HG03575 (cell line): ENCODE data around the gene EIPR1.

Experiments
- ATAC-seq: cut with Tn5 transposase; IDR thresholded peaks from one replicate; pipeline ENCODE4 v1.9.1; 2021; ENCODE audit not compliant: unreplicated experiment, insufficient number of reproducible peaks, low FRiP score; ENCODE audit errors: extremely low read depth

Gene EIPR1

DNA sequence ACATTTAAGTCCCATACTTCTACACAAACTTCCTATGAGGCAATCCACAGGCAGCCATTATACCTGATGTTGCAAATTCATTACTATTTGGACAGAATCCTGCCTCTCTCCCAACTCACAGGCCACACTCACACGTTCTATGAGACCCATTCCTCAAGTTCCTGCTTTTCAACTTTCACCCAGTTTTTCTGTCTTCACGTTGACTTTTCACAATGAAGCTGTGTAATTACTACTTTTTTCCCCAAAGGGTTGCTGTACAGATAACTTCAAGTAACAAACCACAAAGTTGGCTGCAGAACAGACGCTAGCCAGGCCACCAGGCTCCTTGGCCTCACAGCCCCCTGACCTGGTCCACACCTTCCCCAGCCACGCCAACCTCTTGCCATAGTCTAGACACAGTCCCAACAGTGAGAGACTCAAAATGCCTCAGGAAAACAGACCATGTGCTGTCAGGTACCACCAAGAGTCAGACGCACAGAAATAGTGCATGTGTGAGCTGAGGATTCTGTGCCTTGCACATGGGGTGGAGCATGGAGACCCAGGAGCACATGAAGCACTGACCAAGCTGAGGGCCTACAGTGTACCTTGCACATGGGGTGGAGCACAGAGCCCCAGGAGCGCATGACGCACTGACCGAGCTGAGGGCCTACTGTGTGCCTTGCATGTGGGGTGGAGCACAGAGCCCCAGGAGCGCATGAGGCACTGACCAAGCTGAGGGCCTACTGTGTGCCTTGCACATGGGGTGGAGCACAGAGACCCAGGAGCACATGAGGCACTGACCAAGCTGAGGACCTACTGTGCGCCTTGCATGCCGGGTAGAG lies 61.0 kb downstream of the EIPR1 start:
- ATAC-seq = no peak

DNA sequence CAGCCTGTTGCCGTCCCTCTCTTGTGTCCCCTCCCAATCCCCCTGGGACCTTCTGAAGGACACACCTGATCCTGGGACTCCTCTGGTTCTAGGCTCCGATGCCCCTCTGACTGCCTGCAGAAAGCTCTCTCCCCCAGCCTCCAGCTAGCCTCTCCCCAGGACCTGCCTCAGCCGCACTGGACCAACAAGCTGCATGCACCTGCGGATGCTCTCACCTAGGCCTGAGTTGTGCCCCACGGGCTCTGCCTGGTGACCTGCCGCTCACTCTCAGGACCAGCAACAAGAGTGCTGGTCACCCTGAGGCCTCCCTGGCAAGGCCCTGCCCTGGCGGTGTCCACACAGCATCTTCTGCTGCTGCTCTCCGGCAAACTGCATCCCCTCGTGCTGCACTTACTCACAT lies 63.0 kb downstream of the EIPR1 start:
- no peak for ATAC-seq

DNA sequence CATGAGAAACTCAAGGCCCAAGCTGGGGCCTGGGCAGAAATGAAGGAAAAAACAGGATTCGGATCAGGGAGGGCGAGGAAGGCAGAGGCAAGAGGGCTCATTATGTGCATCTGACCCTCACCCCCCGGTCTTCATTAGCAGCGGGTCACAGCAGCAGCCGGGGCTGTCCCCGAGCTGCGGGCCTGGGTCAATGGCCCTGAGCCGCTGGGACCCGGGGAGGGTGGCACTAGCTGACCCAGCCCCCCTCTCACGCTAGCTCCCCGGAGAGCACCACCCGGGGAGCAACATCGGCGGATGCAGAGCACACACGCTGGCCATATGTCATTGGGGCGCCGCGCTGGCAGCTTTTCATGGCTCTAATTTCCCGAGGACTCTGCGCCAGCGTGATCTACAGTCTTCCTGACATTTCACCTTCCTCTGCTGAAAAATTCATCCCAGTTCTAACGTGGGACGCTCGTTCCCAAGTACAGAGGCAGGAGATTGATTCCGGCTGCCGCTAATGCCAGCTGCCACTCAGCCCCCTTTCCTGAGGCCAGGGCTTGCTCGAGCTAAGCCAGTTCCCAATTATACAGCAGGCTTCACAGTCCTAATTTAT lies 63.7 kb downstream of the EIPR1 start:
- no peak for ATAC-seq

DNA sequence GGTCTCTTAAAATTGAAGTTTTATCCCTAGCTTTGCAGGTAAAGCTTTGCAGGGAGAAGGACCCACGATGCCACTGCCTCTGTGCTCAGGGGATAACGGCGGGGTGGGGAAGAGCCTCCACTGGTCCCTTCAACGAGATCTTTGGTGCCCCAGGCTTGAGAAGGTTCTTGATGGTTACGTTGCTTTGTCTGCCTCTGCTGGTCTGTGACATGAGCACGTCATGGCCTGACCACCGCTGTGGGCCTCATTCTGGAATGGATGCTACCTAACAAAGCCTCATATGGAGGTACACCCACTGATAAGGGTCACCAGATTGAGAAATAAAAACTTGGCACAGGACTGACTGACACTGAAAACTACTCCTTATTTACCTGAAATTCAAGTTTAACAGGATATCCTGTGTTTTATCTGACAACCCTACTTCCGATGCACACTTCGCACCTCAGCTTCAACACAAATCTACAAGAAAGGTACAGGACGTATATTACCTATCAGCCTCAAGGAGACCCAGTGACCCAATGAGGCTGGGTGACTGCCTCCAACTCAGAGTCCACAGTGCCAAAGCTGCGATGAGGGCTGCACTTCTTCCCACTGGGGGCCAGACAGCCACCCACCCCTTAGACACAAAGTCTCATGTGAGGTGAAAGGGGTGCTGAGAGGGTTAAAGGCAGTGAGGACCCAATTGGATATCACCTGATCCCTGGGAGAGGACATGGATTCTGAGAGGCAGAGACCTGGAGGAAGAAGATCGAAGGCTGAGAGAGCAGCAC lies 64.9 kb downstream of the EIPR1 start:
- ATAC-seq = no peak

DNA sequence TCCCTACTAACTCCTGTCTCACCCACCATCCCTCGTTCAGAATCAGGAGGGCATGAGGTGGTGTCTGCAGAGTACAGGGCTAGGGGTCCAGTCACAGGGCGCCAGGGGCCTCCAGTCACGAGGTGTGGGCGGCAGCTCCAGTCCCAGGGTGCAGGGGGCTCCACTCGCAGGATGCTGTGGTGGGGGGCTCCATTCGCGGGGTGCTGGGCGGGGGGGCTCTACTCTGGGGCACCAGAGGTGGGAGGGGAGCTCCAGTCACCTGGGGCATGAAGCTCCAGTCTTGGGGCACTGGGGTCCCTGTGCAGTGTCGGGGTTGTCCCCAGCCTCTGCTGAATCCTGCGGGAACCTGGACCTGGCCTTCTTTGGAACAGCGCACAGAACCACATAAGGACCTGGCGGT lies 66.0 kb downstream of the EIPR1 start:
- no peak for ATAC-seq

DNA sequence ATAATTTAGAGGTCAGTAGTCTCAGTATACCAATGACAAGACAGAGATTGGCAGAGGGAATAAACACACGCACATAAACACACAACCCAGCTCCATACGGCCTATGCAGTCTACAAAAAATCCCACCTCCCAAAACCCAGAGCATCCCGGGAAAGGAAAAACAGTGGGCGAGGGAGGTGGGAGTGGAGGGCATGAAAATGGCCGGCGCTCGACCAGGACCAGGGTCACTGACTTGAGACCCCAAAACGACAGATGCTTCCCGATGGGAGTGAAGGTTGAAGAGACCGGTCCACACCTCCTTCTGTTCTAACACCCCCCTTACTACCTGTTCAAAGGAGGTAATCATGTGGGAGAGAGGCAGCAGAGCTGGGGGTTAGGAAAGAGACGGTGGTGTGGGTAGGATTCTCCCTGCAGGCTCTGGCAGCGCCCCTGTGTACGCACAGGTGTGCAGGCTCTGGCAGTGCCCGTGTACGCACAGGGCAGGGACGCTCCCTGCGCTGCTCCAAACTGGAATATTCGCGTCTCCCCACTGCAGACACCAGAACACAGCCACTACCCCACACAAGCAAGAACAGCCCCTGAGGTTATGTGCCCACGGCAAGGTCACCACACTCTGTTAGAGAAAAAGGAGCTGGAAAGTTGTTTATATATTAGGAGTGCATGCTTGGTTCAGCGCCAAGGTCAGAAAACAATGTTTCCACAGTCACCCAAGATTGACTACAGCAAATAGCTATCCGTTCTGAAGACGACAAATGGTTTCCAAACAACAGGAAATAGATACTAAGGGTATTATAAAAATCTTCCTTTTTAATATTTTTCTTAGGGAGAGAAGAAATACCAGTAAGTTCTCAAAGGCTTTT lies 67.9 kb downstream of the EIPR1 start:
- no peak for ATAC-seq

DNA sequence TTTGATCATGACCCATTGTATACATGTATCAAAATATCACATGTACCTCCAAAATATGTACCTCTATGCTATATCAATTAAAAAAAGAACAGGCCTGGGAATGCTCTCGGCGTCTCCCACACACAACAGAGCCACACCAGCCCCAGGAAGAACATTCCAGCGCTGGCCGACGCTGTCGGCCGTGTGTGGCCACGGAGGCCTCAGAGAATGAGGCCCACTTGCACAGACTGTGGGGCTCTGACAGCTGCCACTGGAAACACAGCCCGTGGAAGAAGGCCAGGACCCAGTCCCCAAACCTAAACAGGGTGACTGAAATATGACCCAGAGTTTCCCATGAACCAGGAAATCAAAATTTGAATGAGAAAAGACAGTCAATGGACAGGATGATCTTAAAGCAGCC lies 69.7 kb downstream of the EIPR1 start:
- ATAC-seq = no peak

DNA sequence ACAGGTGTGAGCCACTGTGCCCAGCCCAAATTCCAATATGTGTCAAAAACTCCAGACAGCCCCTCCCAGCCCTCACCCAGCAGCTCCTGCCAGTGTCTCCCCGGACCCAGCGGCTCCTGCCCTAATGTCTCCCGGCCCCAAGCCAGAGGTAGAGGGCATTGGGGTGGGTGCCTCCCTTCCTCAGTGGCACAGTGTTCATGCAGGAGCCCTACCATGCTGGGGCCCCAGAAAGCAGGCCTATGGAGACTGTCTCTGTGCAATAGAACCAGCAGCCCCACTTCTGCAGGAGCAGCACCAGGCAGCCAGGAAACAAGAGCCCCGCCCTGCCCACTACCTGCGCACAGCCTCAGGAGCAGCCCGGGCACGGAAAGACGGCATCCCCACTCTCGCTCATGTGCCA lies 70.4 kb downstream of the EIPR1 start:
- no peak for ATAC-seq

GRCh38 chr2:3305952-3306351 lies 71.7 kb downstream of the EIPR1 start:
- no peak for ATAC-seq

DNA sequence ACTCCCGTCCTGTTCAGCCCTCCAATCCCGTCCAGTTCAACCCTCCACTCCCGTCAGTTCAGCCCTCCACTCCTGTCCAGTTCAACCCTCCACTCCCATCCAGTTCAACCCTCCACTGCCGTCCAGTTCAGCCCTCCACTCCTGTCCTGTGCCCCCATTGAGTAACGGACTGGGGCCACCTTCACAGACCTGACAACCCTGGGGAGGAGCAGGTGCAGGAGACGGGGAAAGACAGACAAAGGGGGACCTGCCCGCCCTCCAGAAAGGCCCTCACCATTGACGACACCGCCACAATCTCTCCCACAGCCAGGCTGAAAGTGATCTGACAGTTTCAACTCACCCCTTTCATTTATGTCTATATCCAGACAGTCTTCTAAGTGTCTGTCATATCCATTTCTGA lies 72.2 kb downstream of the EIPR1 start:
- ATAC-seq = no peak

GRCh38 chr2:3303583-3304406 lies 73.8 kb downstream of the EIPR1 start:
- ATAC-seq = peak; percentile 82

DNA sequence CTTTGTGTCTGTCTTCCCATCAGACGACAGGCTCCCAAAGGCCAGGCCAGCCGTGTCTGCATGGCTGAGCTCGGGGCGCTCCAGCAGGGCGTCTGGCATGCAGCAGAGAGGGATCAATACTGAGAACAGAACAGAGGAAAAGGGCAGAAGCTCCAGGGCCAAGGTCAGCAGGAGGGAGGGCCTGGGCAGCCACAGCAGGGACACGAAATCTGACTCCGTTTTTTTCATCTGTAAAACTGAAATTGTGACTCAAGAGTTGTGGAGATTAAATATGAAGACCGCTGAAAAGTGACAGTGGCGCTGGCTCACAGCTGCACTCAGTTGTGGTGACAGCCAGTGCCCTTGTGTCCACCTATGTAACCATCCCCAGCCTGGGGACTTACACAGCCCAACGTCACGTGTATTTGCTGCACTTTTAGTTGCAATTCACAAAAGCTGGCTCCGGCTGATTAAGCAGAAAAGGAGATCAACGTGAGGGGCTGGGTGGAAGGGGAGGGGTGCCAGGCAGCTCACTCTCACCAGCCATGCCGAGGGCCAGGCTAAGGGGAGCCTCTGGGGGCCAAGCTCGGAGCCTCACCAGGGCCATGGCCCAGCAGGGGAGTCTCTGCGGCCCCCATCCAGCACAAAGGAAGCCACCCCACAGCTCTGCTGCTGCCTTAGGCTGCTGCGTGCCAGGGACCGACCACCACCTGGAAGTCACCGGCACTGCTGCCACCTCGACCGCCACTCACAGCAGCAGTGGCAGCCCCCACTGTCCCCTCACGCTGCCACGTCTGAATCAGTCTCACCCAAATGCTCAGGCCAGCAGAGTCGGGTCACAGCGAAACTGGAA lies 74.7 kb downstream of the EIPR1 start:
- no peak for ATAC-seq

DNA sequence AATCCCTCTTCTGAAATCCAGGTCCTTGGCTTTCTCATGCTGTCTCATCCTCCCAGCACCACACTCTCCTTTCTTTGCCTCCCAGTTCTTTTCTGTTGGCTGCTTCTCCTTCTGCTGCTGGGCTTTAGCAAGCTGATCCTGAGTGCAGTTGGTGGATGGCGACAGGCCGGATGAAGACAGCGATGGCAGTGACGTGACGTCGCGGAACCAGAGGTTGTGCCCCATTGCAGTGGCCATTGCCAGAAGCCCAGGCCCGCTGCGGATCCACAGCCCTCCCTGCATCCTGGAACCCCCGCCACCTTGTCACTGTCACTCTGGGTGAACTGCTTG lies 75.2 kb downstream of the EIPR1 start:
- ATAC-seq = no peak

DNA sequence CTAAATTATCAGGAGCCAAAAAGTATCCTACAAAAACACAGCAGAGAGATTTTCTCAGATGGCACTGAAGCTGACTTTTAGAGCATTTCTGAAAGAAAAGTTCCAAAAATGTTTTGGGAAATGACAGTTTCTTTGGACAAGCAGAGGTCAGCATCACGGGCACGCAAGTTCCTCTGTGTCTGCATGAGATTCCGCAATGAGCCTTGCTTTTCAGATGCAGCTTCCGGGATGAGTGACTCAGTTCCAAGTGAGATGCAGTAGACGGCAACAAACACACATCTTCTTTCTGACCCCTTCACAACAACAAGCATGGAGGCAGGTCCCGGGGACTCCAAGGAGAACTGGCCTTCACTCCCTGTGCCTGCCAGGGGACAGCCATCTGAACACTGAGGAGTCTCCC lies 76.6 kb downstream of the EIPR1 start:
- ATAC-seq = no peak

DNA sequence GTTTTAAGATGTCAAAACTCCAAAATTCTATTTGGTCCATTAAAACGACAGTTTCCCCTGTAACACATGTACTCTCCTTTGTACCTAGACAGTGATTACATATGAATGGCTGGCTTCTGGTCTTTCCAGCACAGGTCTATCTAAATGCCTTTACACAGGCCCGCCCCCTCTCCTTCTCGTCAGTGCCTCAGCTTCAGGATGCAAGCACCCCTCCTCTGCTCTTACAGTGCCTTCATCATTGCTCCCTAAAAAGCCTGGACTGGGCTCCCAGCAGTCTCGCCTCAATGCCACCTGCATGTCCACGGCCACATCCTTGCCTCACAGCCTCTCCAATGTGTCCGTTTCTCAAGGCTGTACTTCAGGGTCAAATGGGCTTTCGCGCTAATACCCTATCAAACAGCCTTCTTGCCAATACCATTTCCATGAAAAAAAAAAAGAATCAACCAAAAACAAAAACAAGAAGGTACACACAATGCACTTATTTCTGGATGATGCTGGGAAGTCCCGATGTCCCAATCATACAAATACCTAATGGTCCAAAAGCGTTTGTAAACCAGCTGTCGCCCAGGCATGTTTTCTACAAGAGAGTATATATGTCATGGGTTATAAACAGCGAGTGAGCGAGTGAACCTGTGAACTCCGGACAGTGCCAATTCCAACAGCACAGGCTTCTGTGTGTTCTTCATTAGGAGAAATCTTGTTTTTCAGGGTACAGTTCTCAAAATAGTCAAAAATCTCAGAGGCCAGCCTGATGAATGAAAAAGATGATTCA lies 77.2 kb downstream of the EIPR1 start:
- no peak for ATAC-seq

DNA sequence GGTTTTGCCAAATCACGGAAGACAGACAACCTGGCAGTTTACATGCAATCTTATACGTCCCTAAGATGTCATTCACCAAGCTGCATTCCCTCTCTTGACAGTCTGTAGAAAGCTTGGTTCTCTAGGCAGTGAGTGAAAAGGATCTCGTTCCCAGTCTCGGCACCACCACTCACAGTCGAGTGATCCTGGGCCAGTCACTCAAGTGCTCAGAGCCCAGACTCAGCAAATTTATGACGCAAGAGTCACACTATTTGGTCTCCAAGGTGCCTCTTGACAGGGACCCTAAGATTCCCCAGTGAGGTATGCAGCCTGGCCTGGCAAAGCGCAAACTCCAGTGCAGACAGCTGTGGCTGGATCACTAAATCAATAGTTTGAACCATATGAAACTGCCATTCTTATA lies 77.9 kb downstream of the EIPR1 start:
- no peak for ATAC-seq

GRCh38 chr2:3299130-3299529 lies 78.5 kb downstream of the EIPR1 start:
- ATAC-seq = no peak
